H1 (cell line): ENCODE measurements around the gene ASCC1. TPM values are rescaled to one million over a fixed set of nuclear protein-coding genes. Genes with fewer than 3 reads are reported as not detected.

Source experiments
- CTCF ChIA-PET: fragments of 300-600 bp; sonication (Branson Sonifier 250); formaldehyde crosslinking; loops from one replicate; lab custom pipeline; 2021; ENCODE audit not compliant: partially characterized antibody; lab: Charles Lee
- POLR2A ChIA-PET: fragments of 300-600 bp; sonication (Branson Sonifier 250); formaldehyde crosslinking; loops from one replicate; lab custom pipeline; 2021; ENCODE audit warnings: inconsistent platforms; ENCODE audit not compliant: partially characterized antibody; lab: Charles Lee
- DNase-seq, 2 experiments: peaks; one replicate each; pipeline versions ENCODE4 v3.0.0 to v3.0.0-alpha.2; 2010 to 2022; ENCODE audit warnings: low spot score in 2 of 2, low read depth in 1 of 2, mixed read lengths in 1 of 2
- FAIRE-seq: peaks from 2 replicates; lab custom pipeline; 2011; peaks lifted over from hg19 to GRCh38; lab: Jason Lieb, UNC
- H2AFZ ChIP-seq: 2 replicates; pipeline ENCODE4 v1.8.1; 2012; ENCODE audit warnings: low read length, inconsistent platforms
- H2AK5ac ChIP-seq: 2 replicates; pipeline ENCODE4 v1.6.1; 2013; ENCODE audit warnings: low read depth, low read length
- H2BK120ac ChIP-seq: replicated peaks from 2 replicates; pipeline ENCODE3; 2013; ENCODE audit warnings: low read depth, low read length, inconsistent platforms
- H2BK12ac ChIP-seq: 2 replicates; pipeline ENCODE4 v1.6.1; 2013; ENCODE audit warnings: low read depth, low read length
- H2BK15ac ChIP-seq: 2 replicates; pipeline ENCODE4 v1.6.1; 2013; ENCODE audit warnings: low read length
- H2BK20ac ChIP-seq: 2 replicates; pipeline ENCODE4 v1.6.1; 2013; ENCODE audit warnings: low read length
- H2BK5ac ChIP-seq: 2 replicates; pipeline ENCODE4 v1.6.1; 2013; ENCODE audit warnings: low read depth, low read length
- H3K14ac ChIP-seq: 2 replicates; pipeline ENCODE4 v1.6.1; 2013; ENCODE audit warnings: inconsistent platforms; ENCODE audit not compliant: insufficient read length
- H3K18ac ChIP-seq: 2 replicates; pipeline ENCODE4 v1.6.1; 2013; ENCODE audit warnings: low read length; ENCODE audit errors: extremely low read depth
- H3K23ac ChIP-seq: 2 replicates; pipeline ENCODE4 v1.6.1; 2013; ENCODE audit warnings: inconsistent platforms; ENCODE audit not compliant: insufficient read length
- H3K23me2 ChIP-seq: 2 replicates; pipeline ENCODE4 v1.6.1; 2013; ENCODE audit warnings: low read depth, low read length
- H3K27ac ChIP-seq: 2 replicates; pipeline ENCODE4 v1.6.1; 2011; ENCODE audit warnings: low read depth, low read length, inconsistent platforms
- H3K27me3 ChIP-seq, 4 experiments: replicated peaks in 1 of 4; 1 replicate in 1 of 4; 2 replicates in 3 of 4; pipeline versions ENCODE4 v1.6.1 to v1.8.1; 2011 to 2013; ENCODE audit warnings: low read length in 3 of 4, mild to moderate bottlenecking in 3 of 4, inconsistent platforms in 2 of 4, mixed read lengths in 2 of 4, moderate library complexity in 1 of 4; ENCODE audit not compliant: control insufficient read depth in 3 of 4, insufficient read depth in 3 of 4; ENCODE audit errors: extremely low read depth in 1 of 4
- H3K36me3 ChIP-seq, 4 experiments: 2 replicates each; pipeline versions ENCODE4 v1.6.1 to v1.8.1; 2011 to 2013; ENCODE audit warnings: mild to moderate bottlenecking in 4 of 4, low read length in 3 of 4, moderate library complexity in 2 of 4, control low read depth in 1 of 4, inconsistent platforms in 1 of 4; ENCODE audit not compliant: insufficient read depth in 4 of 4, control insufficient read depth in 2 of 4
- H3K4ac ChIP-seq: replicated peaks from 2 replicates; pipeline ENCODE3; 2013; ENCODE audit warnings: low read length, low read depth, mixed read lengths, inconsistent platforms; ENCODE audit not compliant: insufficient read length
- H3K4me1 ChIP-seq, 4 experiments: replicated peaks in 1 of 4; 1 replicate in 1 of 4; 2 replicates in 3 of 4; pipeline versions ENCODE4 v1.6.1 to v1.8.1; 2011 to 2013; ENCODE audit warnings: low read length in 3 of 4, inconsistent platforms in 2 of 4, mixed read lengths in 1 of 4; ENCODE audit not compliant: insufficient read depth in 4 of 4, control insufficient read depth in 3 of 4
- H3K4me2 ChIP-seq, 2 experiments: 2 replicates each; pipeline versions ENCODE4 v1.6.1 to v1.8.1; 2011 to 2013; ENCODE audit warnings: low read depth in 2 of 2, low read length in 2 of 2, control low read depth in 1 of 2, inconsistent platforms in 1 of 2, mild to moderate bottlenecking in 1 of 2; ENCODE audit not compliant: insufficient read depth in 1 of 2
- H3K4me3 ChIP-seq, 4 experiments: fragments of 200-600, 300-600 bp in 1 of 4; sonication (generic), shearing (Covaris generic), sonication (Bioruptor Twin) in 1 of 4; 2 replicates each; pipeline versions ENCODE4 v1.5.1 to v1.8.1; 2011 to 2016; ENCODE audit warnings: low read length in 4 of 4, low read depth in 3 of 4, control low read depth in 2 of 4, inconsistent platforms in 2 of 4, mild to moderate bottlenecking in 2 of 4, mixed read lengths in 1 of 4, moderate library complexity in 1 of 4; ENCODE audit not compliant: insufficient read depth in 2 of 4; ENCODE audit errors: extremely low read depth in 1 of 4
- H3K56ac ChIP-seq: replicated peaks from 2 replicates; pipeline ENCODE3; 2013; ENCODE audit warnings: low read depth, mild to moderate bottlenecking, mixed read lengths, low read length, inconsistent platforms; ENCODE audit not compliant: insufficient read length
- H3K79me1 ChIP-seq: 2 replicates; pipeline ENCODE4 v1.6.1; 2013; ENCODE audit warnings: low read depth, low read length, control low read depth
- H3K79me2 ChIP-seq, 2 experiments: 2 replicates each; pipeline versions ENCODE4 v1.6.1 to v1.8.1; 2012 to 2013; ENCODE audit warnings: low read length in 2 of 2, mild to moderate bottlenecking in 2 of 2, inconsistent platforms in 1 of 2; ENCODE audit not compliant: insufficient read depth in 2 of 2, control insufficient read depth in 1 of 2
- H3K9ac ChIP-seq, 4 experiments: replicated peaks in 1 of 4; 1 replicate in 1 of 4; 2 replicates in 3 of 4; pipeline versions ENCODE4 v1.6.1 to v1.8.1; 2011 to 2013; ENCODE audit warnings: low read depth in 3 of 4, low read length in 3 of 4, control low read depth in 2 of 4, mild to moderate bottlenecking in 2 of 4, moderate library complexity in 2 of 4, inconsistent platforms in 1 of 4; ENCODE audit errors: extremely low read depth in 1 of 4
- H3K9me3 ChIP-seq, 2 experiments: 2 replicates each; pipeline versions ENCODE4 v1.6.1 to v1.8.1; 2012 to 2013; ENCODE audit warnings: mild to moderate bottlenecking in 2 of 2, moderate library complexity in 2 of 2, control low read depth in 1 of 2, inconsistent platforms in 1 of 2, low read depth in 1 of 2, low read length in 1 of 2, mixed read lengths in 1 of 2; ENCODE audit not compliant: insufficient read depth in 2 of 2
- H4K20me1 ChIP-seq, 2 experiments: replicated peaks in 1 of 2; 2 replicates each; pipeline versions ENCODE3 to v1.8.1; 2011 to 2013; ENCODE audit warnings: inconsistent platforms in 2 of 2, low read length in 2 of 2, mild to moderate bottlenecking in 1 of 2; ENCODE audit not compliant: insufficient read depth in 2 of 2, control insufficient read depth in 1 of 2
- H4K5ac ChIP-seq: 2 replicates; pipeline ENCODE4 v1.6.1; 2013; ENCODE audit warnings: low read length, low read depth, mixed read lengths, inconsistent platforms; ENCODE audit not compliant: insufficient read length
- H4K8ac ChIP-seq: 2 replicates; pipeline ENCODE4 v1.8.0; 2013; ENCODE audit warnings: mild to moderate bottlenecking, moderate library complexity, low read length, inconsistent platforms; ENCODE audit not compliant: insufficient read depth; ENCODE audit errors: extremely low read depth
- H4K91ac ChIP-seq: replicated peaks from 2 replicates; pipeline ENCODE3; 2013; ENCODE audit warnings: low read length, mixed read lengths, inconsistent platforms; ENCODE audit not compliant: insufficient read length
- CBX5 ChIP-seq: fragments of 300-800, 300-1000 bp; sonication (generic); IDR thresholded peaks from 2 replicates; pipeline ENCODE4 v1.7.1; 2016; ENCODE audit warnings: antibody characterized with exemption, low read length, low read depth
- CEBPB ChIP-seq: IDR thresholded peaks from 2 replicates; pipeline ENCODE4 v1.6.1; 2012; ENCODE audit warnings: low read depth, low read length
- CHD2 ChIP-seq: IDR thresholded peaks from 2 replicates; pipeline ENCODE4 v1.6.1; 2012; ENCODE audit warnings: low read length, improper control_type of control experiment
- JUND ChIP-seq: IDR thresholded peaks from 2 replicates; pipeline ENCODE4 v1.6.1; 2011; ENCODE audit warnings: mild to moderate bottlenecking, improper control_type of control experiment, low read length
- MAFK ChIP-seq: IDR thresholded peaks from 2 replicates; pipeline ENCODE4 v1.6.1; 2012; ENCODE audit warnings: low read depth, mild to moderate bottlenecking, improper control_type of control experiment, low read length
- NANOG ChIP-seq: IDR thresholded peaks from 2 replicates; pipeline ENCODE4 v1.6.1; 2011; ENCODE audit warnings: low read length, low read depth, mild to moderate bottlenecking, inconsistent platforms; ENCODE audit not compliant: insufficient read depth, poor library complexity, severe bottlenecking
- SP2 ChIP-seq: IDR thresholded peaks from 2 replicates; pipeline ENCODE4 v1.6.1; 2012; ENCODE audit warnings: mild to moderate bottlenecking, low read length, inconsistent platforms
- SRF ChIP-seq: IDR thresholded peaks from 2 replicates; pipeline ENCODE4 v1.6.1; 2011; ENCODE audit warnings: mild to moderate bottlenecking, low read depth, low read length, moderate library complexity
- TBP ChIP-seq: IDR thresholded peaks from 2 replicates; pipeline ENCODE4 v1.6.1; 2011; ENCODE audit warnings: low read depth, low read length, improper control_type of control experiment
- ZNF274 ChIP-seq: IDR thresholded peaks from 2 replicates; pipeline ENCODE4 v1.7.0; 2012; ENCODE audit warnings: low read length, borderline replicate concordance; ENCODE audit errors: extremely low read depth
- WGBS, 2 experiments: shearing (Covaris generic) in 1 of 2; methylation state at CpG; one replicate each; pipeline versions ENCODE4 v1.1.6 to v1.1.7; 2013 to 2015; ENCODE audit warnings: low lambda C conversion rate in 2 of 2, mixed read lengths in 2 of 2, inconsistent platforms in 1 of 2, low coverage in 1 of 2, missing lambda C conversion rate in 1 of 2; ENCODE audit not compliant: insufficient replicate concordance in 2 of 2, insufficient coverage in 1 of 2, insufficient read length in 1 of 2; ENCODE audit errors: extremely low coverage in 1 of 2, missing lambda C conversion rate in 1 of 2; 5-methylcytosine and 5-hydroxymethylcytosine counted together
- polyA plus RNA-seq, 7 experiments: library from polyadenylated mRNA; depleted of rRNA in 3 of 7; stranded (reverse) in 5 of 7; unstranded in 2 of 7; fragments of >200 nt in 5 of 7; fragments of 200-250 nt in 2 of 7; gene quantifications; 1 replicate in 5 of 7; 2 replicates in 1 of 7; 4 replicates in 1 of 7; pipeline versions ENCODE4 v1.2.1 to v1.2.3, GENCODE V29; 2011 to 2013; ENCODE audit warnings: missing spikeins in 2 of 7, mixed read lengths in 2 of 7
- total RNA-seq: library from RNA; stranded (reverse); fragmentation: NEBNext Ultra II Directional; extraction: Animal tissue kit (Norgen Biotek cat#: 25700); gene quantifications from 2 replicates; pipeline ENCODE4 v1.2.1, GENCODE V29; 2021
- TF ChIP-seq, protein P1 (sequence below): IDR thresholded peaks from 2 replicates; pipeline ENCODE4 v1.6.1; 2012; ENCODE audit warnings: low read length, inconsistent platforms

ASCC1 gene
- total and polyA plus RNA-seq, 2 of the 8 experiments (the other 6 are each of a cell fraction or from before 2014, with no cell fraction given) = 25.6 to 35.8 TPM

DNA sequence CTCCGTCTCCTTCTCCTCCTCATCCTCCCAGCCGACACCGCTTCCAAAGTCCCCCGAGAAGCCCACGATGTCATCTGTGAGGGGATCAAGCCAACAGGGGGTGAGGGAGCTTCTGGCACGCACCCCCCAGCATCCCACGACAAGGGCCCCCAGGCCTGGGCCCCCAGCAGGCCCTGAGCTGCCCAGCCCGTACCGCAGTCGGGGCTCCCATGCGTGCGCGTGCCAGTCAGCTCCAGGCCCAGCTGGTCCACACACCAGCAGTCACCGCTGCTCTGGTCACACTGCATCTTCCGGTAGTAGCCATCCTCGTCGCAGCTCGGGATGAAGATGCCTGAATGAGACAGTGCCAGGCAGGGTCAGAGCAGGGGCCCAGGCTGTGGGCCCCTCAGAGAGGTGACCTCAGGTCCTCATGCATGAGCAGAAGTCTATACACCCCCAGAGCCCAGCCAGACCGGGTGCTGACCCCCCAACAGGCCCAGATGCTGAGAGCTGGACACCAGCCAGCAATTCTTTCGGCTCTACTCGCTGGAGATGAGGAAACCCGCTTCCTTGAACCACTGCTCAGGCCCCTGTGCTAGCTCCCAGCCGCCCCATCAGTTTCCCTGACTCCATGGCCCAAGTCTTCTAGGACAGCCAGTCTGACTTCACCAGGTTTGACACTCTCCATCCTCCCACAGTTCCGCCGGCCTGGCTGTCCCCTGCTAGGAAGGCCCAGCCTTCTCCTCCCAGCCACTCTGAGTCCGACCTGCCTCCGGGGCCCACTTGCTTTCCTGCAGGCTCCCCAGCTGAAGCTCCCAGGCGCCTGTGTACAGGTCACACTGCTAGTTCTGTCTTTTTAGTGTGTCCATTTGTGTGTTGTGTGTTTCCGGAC lies 153.0 kb downstream of the ASCC1 start:
- Histone ChIP-seq H3K36me3 (no peaks in the 10 kb centered on the region), H3K9ac (no peak overlapping the region), H3K79me1 (no peaks in the 10 kb centered on the region), H4K91ac (no peak overlapping the region), H2BK12ac (no peak overlapping the region), H3K4me3 (no peak overlapping the region), H3K27me3 (no peaks in the 10 kb centered on the region), H2BK120ac (no peak overlapping the region), H3K56ac (no peak overlapping the region), H2AFZ (no peak overlapping the region), H3K23me2 (no peaks in the 10 kb centered on the region), H4K5ac (no peak overlapping the region), H3K27ac (no peak overlapping the region), H3K4me2 (no peak overlapping the region), H3K9me3 (no peaks in the 10 kb centered on the region), H3K79me2 (no peaks in the 10 kb centered on the region), H3K4me1 (peaks cover 0 to 9% (median 7%) of the 10 kb centered on the region in 4 experiments; a peak in 4 of 7 replicates), H4K8ac (peak overlapping the region; percentile 40; the same call in 1 of the 2 replicates), H3K23ac (no peak overlapping the region), H2AK5ac (no peak overlapping the region), H3K18ac (no peak overlapping the region), H2BK5ac (no peak overlapping the region), H3K14ac (no peak overlapping the region), H2BK15ac (no peak overlapping the region), H3K4ac (no peak overlapping the region), H2BK20ac (no peak overlapping the region), H4K20me1 (peaks cover 0 to 3% of the 10 kb centered on the region in 2 experiments)
- ChIA-PET CTCF (interaction anchor here (0.8 to 8.2 kb wide), 8 partner anchors 10 to 277 kb away, joined by 3 to 77 read pairs (median 4); no protein-coding TSS in a partner anchor), POLR2A (interaction anchor here (2.0 kb wide), 1 partner anchor 210 kb away, joined by 5 read pairs; the partner anchor contains the start of gene DDIT4)
- DNase-seq = no peak
- 92% methylated on average over 24 of the region's 29 CpGs; no CpG with 5 or more reads in 1 of the 2 experiments for WGBS, 2 experiments
- FAIRE-seq = no peak
- TF ChIP-seq NANOG (no peak), MAFK (no peak), CBX5 (no peak), SRF (no peak), SP2 (no peak), ZNF274 (no peak), TBP (no peak), JUND (no peak), CEBPB (no peak), CHD2 (no peak)
- TF ChIP-seq, protein P1, sequence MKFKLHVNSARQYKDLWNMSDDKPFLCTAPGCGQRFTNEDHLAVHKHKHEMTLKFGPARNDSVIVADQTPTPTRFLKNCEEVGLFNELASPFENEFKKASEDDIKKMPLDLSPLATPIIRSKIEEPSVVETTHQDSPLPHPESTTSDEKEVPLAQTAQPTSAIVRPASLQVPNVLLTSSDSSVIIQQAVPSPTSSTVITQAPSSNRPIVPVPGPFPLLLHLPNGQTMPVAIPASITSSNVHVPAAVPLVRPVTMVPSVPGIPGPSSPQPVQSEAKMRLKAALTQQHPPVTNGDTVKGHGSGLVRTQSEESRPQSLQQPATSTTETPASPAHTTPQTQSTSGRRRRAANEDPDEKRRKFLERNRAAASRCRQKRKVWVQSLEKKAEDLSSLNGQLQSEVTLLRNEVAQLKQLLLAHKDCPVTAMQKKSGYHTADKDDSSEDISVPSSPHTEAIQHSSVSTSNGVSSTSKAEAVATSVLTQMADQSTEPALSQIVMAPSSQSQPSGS = no peak
